ENCODE results near the gene SRGAP3. TPM values are rescaled to one million over a fixed set of nuclear protein-coding genes. Genes with fewer than 3 reads are reported as not detected.

Gene SRGAP3
- polyA plus RNA-seq, 4 donors: 13.3 to 25.2 (median 16.9) TPM

- DNase-seq (ENCODE audit: low read depth in 4 of 4, low spot score in 2 of 4): no peak
Measured at GRCh38 chr3:9032231-9032777, 217.1 kb downstream of the SRGAP3 start.

- no peak for DNase-seq (ENCODE audit: low read depth in 4 of 4, low spot score in 2 of 4)
Measured at GRCh38 chr3:9030034-9030433, 219.4 kb downstream of the SRGAP3 start.

- no peak for DNase-seq (ENCODE audit: low read depth in 4 of 4, low spot score in 2 of 4)
Measured at GRCh38 chr3:9028134-9028533, 221.3 kb downstream of the SRGAP3 start.

- DNase-seq (ENCODE audit: low read depth in 4 of 4, low spot score in 2 of 4): no peak
Measured at GRCh38 chr3:9026320-9027045, 223.0 kb downstream of the SRGAP3 start.

GRCh38 chr3:9024341-9024740 lies 225.1 kb downstream of the SRGAP3 start:
- no peak for DNase-seq (ENCODE audit: low read depth in 4 of 4, low spot score in 2 of 4)

GRCh38 chr3:9023226-9023590 lies 226.2 kb downstream of the SRGAP3 start:
- DNase-seq (ENCODE audit: low read depth in 4 of 4, low spot score in 2 of 4): no peak

- DNase-seq (ENCODE audit: low read depth in 4 of 4, low spot score in 2 of 4): no peak
Measured at GRCh38 chr3:9022305-9023225, 226.9 kb downstream of the SRGAP3 start.

- no peak for DNase-seq (ENCODE audit: low read depth in 4 of 4, low spot score in 2 of 4)
Measured at GRCh38 chr3:9021271-9022009, 228.0 kb downstream of the SRGAP3 start.

GRCh38 chr3:9020426-9020825 lies 229.0 kb downstream of the SRGAP3 start:
- no peak for DNase-seq (ENCODE audit: low read depth in 4 of 4, low spot score in 2 of 4)

- DNase-seq (ENCODE audit: low read depth in 4 of 4, low spot score in 2 of 4): no peak
Measured at GRCh38 chr3:9019259-9019961, 230.0 kb downstream of the SRGAP3 start.

GRCh38 chr3:9015250-9015649 lies 234.2 kb downstream of the SRGAP3 start:
- DNase-seq (ENCODE audit: low read depth in 4 of 4, low spot score in 2 of 4): no peak

GRCh38 chr3:9013782-9014563 lies 235.5 kb downstream of the SRGAP3 start:
- no peak for DNase-seq (ENCODE audit: low read depth in 4 of 4, low spot score in 2 of 4)

GRCh38 chr3:9012521-9012920 lies 236.9 kb downstream of the SRGAP3 start:
- no peak for DNase-seq (ENCODE audit: low read depth in 4 of 4, low spot score in 2 of 4)

- DNase-seq (ENCODE audit: low read depth in 4 of 4, low spot score in 2 of 4): no peak
Measured at GRCh38 chr3:9009976-9010545, 239.4 kb downstream of the SRGAP3 start.

- DNase-seq (ENCODE audit: low read depth in 4 of 4, low spot score in 2 of 4): no peak
Measured at GRCh38 chr3:9008550-9009255, 240.7 kb downstream of the SRGAP3 start.

- no peak for DNase-seq (ENCODE audit: low read depth in 4 of 4, low spot score in 2 of 4)
Measured at GRCh38 chr3:9007928-9008327, 241.5 kb downstream of the SRGAP3 start.

GRCh38 chr3:9007213-9007612 lies 242.2 kb downstream of the SRGAP3 start:
- no peak for DNase-seq (ENCODE audit: low read depth in 4 of 4, low spot score in 2 of 4)

- DNase-seq (ENCODE audit: low read depth in 4 of 4, low spot score in 2 of 4): no peak
Measured at GRCh38 chr3:9000041-9000440, 249.4 kb downstream of the SRGAP3 start.

GRCh38 chr3:8997151-8997550 lies 252.3 kb downstream of the SRGAP3 start:
- DNase-seq (ENCODE audit: low read depth in 4 of 4, low spot score in 2 of 4): no peak

Data from left renal cortex interstitium (tissue), 4 donors.